Neural cell (in vitro differentiated cells): ENCODE measurements around the gene PLXDC2.

ENCODE experiments used
- CTCF ChIP-seq: fragments of 450-650 bp; IDR thresholded peaks from 2 replicates; pipeline ENCODE4 v1.5.1; 2014; ENCODE audit warnings: antibody characterized with exemption, mild to moderate bottlenecking, moderate library complexity; ENCODE audit not compliant: poor library complexity, severe bottlenecking
- EP300 ChIP-seq: fragments of 450-650 bp; conservative IDR thresholded peaks from 2 replicates; pipeline ENCODE4 v1.6.1; 2014; ENCODE audit warnings: antibody characterized with exemption, mild to moderate bottlenecking, moderate library complexity; ENCODE audit not compliant: poor library complexity, severe bottlenecking
- EZH2 ChIP-seq: fragments of 200-600, 300-800 bp; shearing (Covaris generic), sonication (generic); IDR thresholded peaks from 2 replicates; pipeline ENCODE4 v1.6.1; 2014; ENCODE audit warnings: antibody characterized with exemption, low read length, borderline replicate concordance, mild to moderate bottlenecking; ENCODE audit not compliant: insufficient read depth, poor library complexity, severe bottlenecking
- POLR2AphosphoS5 ChIP-seq: IDR thresholded peaks from 2 replicates; pipeline ENCODE4 v1.6.1; 2012
- SMC3 ChIP-seq: fragments of 450-650 bp; conservative IDR thresholded peaks from 2 replicates; pipeline ENCODE4 v1.6.1; 2014; ENCODE audit warnings: antibody characterized with exemption, mild to moderate bottlenecking, moderate library complexity; ENCODE audit not compliant: poor library complexity

DNA sequence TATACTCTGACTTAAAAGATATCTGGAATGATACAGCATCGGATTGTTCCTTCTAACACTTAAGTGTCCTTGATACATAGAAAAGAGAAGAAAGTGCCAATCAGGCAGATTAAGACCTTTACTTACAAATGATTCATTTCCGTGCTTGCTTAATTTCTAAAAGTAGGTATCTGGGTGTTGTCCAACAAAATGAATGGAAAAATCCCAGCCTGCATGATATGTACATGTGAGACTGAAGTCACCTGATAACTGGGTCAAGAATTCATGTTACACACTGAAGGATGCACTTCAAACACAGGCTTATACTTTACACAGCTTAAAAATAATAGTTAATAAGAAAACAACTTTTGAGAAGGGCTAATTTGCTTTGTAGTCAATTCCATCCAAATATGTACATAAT lies 25.2 kb upstream of the PLXDC2 start:
- TF ChIP-seq CTCF (no peak), SMC3 (no peak), EP300 (no peak), EZH2 (no peak), POLR2AphosphoS5 (no peak)
